Measurements from ENCODE around the gene CLEC18B. TPM values are rescaled to one million over a fixed set of nuclear protein-coding genes. Genes with fewer than 3 reads are reported as not detected.
"Not testable (repeated sequence)": the region's sequence is repeated elsewhere in the genome, so short reads cannot be mapped to it uniquely, and the experiment has no call there.

Gene CLEC18B

DNA sequence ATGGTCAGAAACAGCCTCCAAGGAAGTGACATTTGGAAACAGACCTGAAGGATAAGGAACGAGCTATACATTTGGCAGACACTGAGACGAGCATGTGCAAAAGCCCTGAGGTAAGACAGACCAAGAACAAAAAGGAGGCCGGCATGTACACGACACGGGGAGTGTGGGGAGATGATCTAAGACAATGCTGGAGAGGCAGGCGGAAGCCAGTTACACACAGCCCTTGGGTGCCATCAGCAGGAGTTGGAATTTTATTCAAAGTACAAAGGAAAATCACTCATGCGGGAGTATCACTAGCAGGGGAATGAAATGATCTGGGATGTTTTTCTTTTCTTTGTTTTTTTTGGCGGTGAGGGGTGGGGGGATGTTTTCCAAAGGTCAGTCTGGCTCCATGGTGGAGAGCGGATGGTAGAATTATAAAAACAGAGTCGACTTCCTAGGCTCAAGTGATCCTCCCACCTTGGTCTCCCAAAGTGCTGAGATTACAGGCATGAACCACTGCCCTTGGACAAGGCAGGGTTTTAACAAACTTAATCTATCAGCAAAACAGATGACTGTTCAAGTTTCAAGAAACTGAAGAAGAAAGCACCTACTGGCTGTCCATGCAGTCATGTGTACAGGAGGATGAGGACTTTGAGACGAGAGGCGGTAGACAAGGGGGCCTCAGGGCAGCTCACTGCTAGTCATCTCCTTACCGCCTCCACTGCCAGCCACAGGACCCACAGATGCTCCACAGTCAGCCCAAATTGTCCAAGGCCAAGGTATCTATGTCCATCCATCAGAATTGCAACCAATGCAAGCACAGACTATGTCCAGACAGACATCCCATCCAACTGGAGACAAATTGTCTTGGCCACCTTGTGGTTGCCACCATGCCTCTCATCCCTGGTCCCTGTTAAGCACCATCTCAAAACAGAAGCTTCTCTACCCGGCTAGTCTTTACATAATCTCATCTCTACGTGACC is 59.4 kb downstream of the CLEC18B start:
- H3K4me2 ChIP-seq (ENCODE audit: low read length, poor library complexity, severe bottlenecking); H3K18ac ChIP-seq (ENCODE audit: low read depth in 1 of 2, low read length in 2 of 2); DNase-seq; H2BK120ac ChIP-seq (ENCODE audit: low read depth, low read length); H4K91ac ChIP-seq (ENCODE audit: low read length); H2BK12ac ChIP-seq (ENCODE audit: low read length in 2 of 2); H3K27ac ChIP-seq (ENCODE audit: low read length, poor library complexity, severe bottlenecking); H3K4me1 ChIP-seq (ENCODE audit: control insufficient read depth, insufficient read depth, low read depth, low read length); H3K23ac ChIP-seq (ENCODE audit: low read length in 2 of 2); H3K9me3 ChIP-seq (ENCODE audit: control insufficient read depth, low read length); H3K9ac ChIP-seq (ENCODE audit: low read length); H2BK15ac ChIP-seq (ENCODE audit: low read depth, poor library complexity, severe bottlenecking); H3K14ac ChIP-seq (ENCODE audit: low read length in 2 of 2); H4K8ac ChIP-seq (ENCODE audit: low read length); H3K4ac ChIP-seq (ENCODE audit: low read depth in 1 of 2, low read length in 2 of 2); H2AFZ ChIP-seq (ENCODE audit: low read depth, low read length); H3K4me3 ChIP-seq (ENCODE audit: insufficient read depth in 1 of 2, low read depth in 1 of 2, low read length in 2 of 2); H2AK5ac ChIP-seq (ENCODE audit: low read length, severe bottlenecking); H3K27me3 ChIP-seq (ENCODE audit: control insufficient read depth in 1 of 2, insufficient read depth in 1 of 2, low read length in 2 of 2); H2BK5ac ChIP-seq (ENCODE audit: low read depth, low read length, poor library complexity, severe bottlenecking): not testable (repeated sequence)
- H3K36me3 ChIP-seq (ENCODE audit: control insufficient read depth in 1 of 2, insufficient read depth in 2 of 2, low read depth in 1 of 2, low read length in 2 of 2), result peaks cover 20 to 31% of the 10 kb centered on the region in 2 experiments
- 96% methylated on average over 7 of the region's 15 CpGs for WGBS
- peaks cover 21% of the 10 kb centered on the region for H3K79me1 ChIP-seq (replicated peaks; ENCODE audit: low read length, poor library complexity, severe bottlenecking)

Small RNA genes lying within 50 kb of the gene (small RNA-seq; reads per million reads assigned to genes)
- gene AC009053.4 (ENCODE audit: low read depth) (not detected), gene RF00019 (ENCODE audit: low read depth) (not detected), gene RNU6-237P (ENCODE audit: low read depth) (not detected)
